Mesendoderm (in vitro differentiated cells): ENCODE results near the gene ARL15.

Experiments used
- DNase-seq: peaks from one replicate; pipeline ENCODE4 v3.0.0; 2013
- H2AK5ac ChIP-seq: 2 replicates; pipeline ENCODE4 v1.6.1; 2013; ENCODE audit warnings: low read length, inconsistent platforms
- H2BK120ac ChIP-seq: 2 replicates; pipeline ENCODE4 v1.6.1; 2013; ENCODE audit warnings: low read depth, mild to moderate bottlenecking, low read length, moderate library complexity, mixed read lengths
- H2BK15ac ChIP-seq: replicated peaks from 2 replicates; pipeline ENCODE4 v1.6.1; 2013; ENCODE audit warnings: low read depth, mild to moderate bottlenecking, moderate library complexity
- H2BK5ac ChIP-seq: 2 replicates; pipeline ENCODE4 v1.6.1; 2013; ENCODE audit warnings: low read length, inconsistent platforms
- H3K18ac ChIP-seq: 2 replicates; pipeline ENCODE4 v1.6.1; 2013; ENCODE audit warnings: mild to moderate bottlenecking, low read length, mixed read lengths
- H3K23ac ChIP-seq: one replicate; pipeline ENCODE4 v1.6.1; 2013; ENCODE audit warnings: low read length
- H3K27ac ChIP-seq: 2 replicates; pipeline ENCODE4 v1.5.1; 2013; ENCODE audit warnings: low read depth, mild to moderate bottlenecking, inconsistent platforms, low read length, moderate library complexity
- H3K27me3 ChIP-seq: 2 replicates; pipeline ENCODE4 v1.6.1; 2013; ENCODE audit warnings: low read length, control low read depth, mild to moderate bottlenecking, inconsistent platforms; ENCODE audit not compliant: insufficient read depth, poor library complexity
- H3K36me3 ChIP-seq: 2 replicates; pipeline ENCODE4 v1.6.1; 2013; ENCODE audit warnings: low read length, inconsistent platforms; ENCODE audit not compliant: control insufficient read depth, insufficient read depth
- H3K4ac ChIP-seq: one replicate; pipeline ENCODE4 v1.6.1; 2013; ENCODE audit warnings: low read depth, mild to moderate bottlenecking, low read length, moderate library complexity
- H3K4me1 ChIP-seq: 2 replicates; pipeline ENCODE4 v1.6.1; 2013; ENCODE audit warnings: low read depth, low read length, inconsistent platforms; ENCODE audit not compliant: control insufficient read depth
- H3K4me2 ChIP-seq: 2 replicates; pipeline ENCODE4 v1.6.1; 2013; ENCODE audit warnings: low read length
- H3K4me3 ChIP-seq: 2 replicates; pipeline ENCODE4 v1.5.1; 2013; ENCODE audit warnings: mild to moderate bottlenecking, low read length
- H3K56ac ChIP-seq: one replicate; pipeline ENCODE4 v1.6.1; 2013; ENCODE audit warnings: low read length
- H3K79me1 ChIP-seq: 2 replicates; pipeline ENCODE4 v1.6.1; 2013; ENCODE audit warnings: low read length, inconsistent platforms
- H3K79me2 ChIP-seq: 2 replicates; pipeline ENCODE4 v1.6.1; 2013; ENCODE audit warnings: mild to moderate bottlenecking, low read length; ENCODE audit not compliant: control insufficient read depth, insufficient read depth
- H3K9ac ChIP-seq: 2 replicates; pipeline ENCODE4 v1.6.1; 2013; ENCODE audit warnings: low read length, inconsistent platforms
- H4K5ac ChIP-seq: one replicate; pipeline ENCODE4 v1.6.1; 2013; ENCODE audit warnings: low read length
- H4K8ac ChIP-seq: one replicate; pipeline ENCODE4 v1.6.1; 2013; ENCODE audit warnings: low read depth, mild to moderate bottlenecking, control low read depth, low read length, moderate library complexity
- WGBS: extraction: QIAGEN DNeasy Blood & Tissue Kit; methylation state at CpG from one replicate; pipeline ENCODE4 v1.1.7; 2013; ENCODE audit warnings: low lambda C conversion rate, missing lambda C conversion rate; ENCODE audit not compliant: insufficient coverage; ENCODE audit errors: extremely low coverage; 5-methylcytosine and 5-hydroxymethylcytosine counted together

The ARL15 gene

GRCh38 chr5:53895091-53895683, 415.2 kb downstream of the ARL15 start:
- Histone ChIP-seq H3K23ac (no peak overlapping the region), H2BK15ac (no peak overlapping the region), H3K9ac (no peak overlapping the region), H3K4me3 (no peak overlapping the region), H3K79me1 (no peaks in the 10 kb centered on the region), H3K18ac (no peak overlapping the region), H4K8ac (no peak overlapping the region), H2BK5ac (no peak overlapping the region), H3K4ac (no peak overlapping the region), H3K27ac (no peak overlapping the region), H3K79me2 (no peaks in the 10 kb centered on the region), H3K36me3 (no peaks in the 10 kb centered on the region), H3K27me3 (no peaks in the 10 kb centered on the region), H3K4me2 (no peak overlapping the region), H2BK120ac (no peak overlapping the region), H4K5ac (no peak overlapping the region), H2AK5ac (no peak overlapping the region), H3K56ac (no peak overlapping the region), H3K4me1 (no peaks in the 10 kb centered on the region)
- no peak for DNase-seq
- WGBS = no CpG with 5 or more reads among the region's 3 CpGs

- Histone ChIP-seq H3K9ac (no peak overlapping the region), H3K36me3 (no peaks in the 10 kb centered on the region), H2BK5ac (no peak overlapping the region), H2BK120ac (no peak overlapping the region), H3K27ac (no peak overlapping the region), H4K8ac (no peak overlapping the region), H2BK15ac (no peak overlapping the region), H3K79me2 (no peaks in the 10 kb centered on the region), H3K18ac (no peak overlapping the region), H3K56ac (no peak overlapping the region), H3K4ac (no peak overlapping the region), H3K23ac (no peak overlapping the region), H3K4me2 (no peak overlapping the region), H3K4me1 (no peaks in the 10 kb centered on the region), H4K5ac (no peak overlapping the region), H3K27me3 (no peaks in the 10 kb centered on the region), H2AK5ac (no peak overlapping the region), H3K79me1 (no peaks in the 10 kb centered on the region), H3K4me3 (no peak overlapping the region)
- no CpG with 5 or more reads among the region's 1 CpG for WGBS
- DNase-seq = no peak
Measured at GRCh38 chr5:53893626-53894025, 416.7 kb downstream of the ARL15 start.

GRCh38 chr5:53892224-53892623, 418.1 kb downstream of the ARL15 start:
- Histone ChIP-seq H2BK120ac (no peak overlapping the region), H3K4ac (no peak overlapping the region), H3K56ac (peak overlapping the region; percentile 27), H3K23ac (no peak overlapping the region), H3K4me2 (no peak overlapping the region), H3K79me1 (no peaks in the 10 kb centered on the region), H3K18ac (no peak overlapping the region), H4K5ac (no peak overlapping the region), H2BK15ac (no peak overlapping the region), H3K79me2 (no peaks in the 10 kb centered on the region), H4K8ac (no peak overlapping the region), H2BK5ac (no peak overlapping the region), H3K4me3 (no peak overlapping the region), H3K9ac (no peak overlapping the region), H3K27me3 (no peaks in the 10 kb centered on the region), H3K36me3 (no peaks in the 10 kb centered on the region), H3K27ac (no peak overlapping the region), H2AK5ac (no peak overlapping the region), H3K4me1 (no peaks in the 10 kb centered on the region)
- no peak for DNase-seq
- no CpG with 5 or more reads among the region's 1 CpG for WGBS

GRCh38 chr5:53891159-53891558, 419.2 kb downstream of the ARL15 start:
- H3K36me3 ChIP-seq = no peaks in the 10 kb centered on the region

GRCh38 chr5:53890490-53890889, 419.9 kb downstream of the ARL15 start:
- H3K27ac ChIP-seq = no peak overlapping the region

More at GRCh38 chr5:53891159-53891558, 419.2 kb downstream of the ARL15 start:
- Histone ChIP-seq H3K4me1 (no peaks in the 10 kb centered on the region), H4K8ac (no peak overlapping the region), H3K18ac (no peak overlapping the region), H3K79me1 (no peaks in the 10 kb centered on the region), H3K27me3 (no peaks in the 10 kb centered on the region), H2AK5ac (no peak overlapping the region), H3K56ac (no peak overlapping the region), H3K4ac (no peak overlapping the region), H3K27ac (no peak overlapping the region), H3K79me2 (no peaks in the 10 kb centered on the region), H3K9ac (no peak overlapping the region), H3K4me2 (no peak overlapping the region), H4K5ac (no peak overlapping the region), H3K4me3 (no peak overlapping the region), H2BK120ac (no peak overlapping the region), H2BK5ac (no peak overlapping the region), H3K23ac (no peak overlapping the region), H2BK15ac (no peak overlapping the region)
- no peak for DNase-seq
- no CpG with 5 or more reads among the region's 4 CpGs for WGBS

GRCh38 chr5:53884844-53885243, 425.5 kb downstream of the ARL15 start:
- no peak overlapping the region for H3K27ac ChIP-seq
- H2AK5ac ChIP-seq = no peak overlapping the region
- no peaks in the 10 kb centered on the region for H3K79me2 ChIP-seq
- H2BK5ac ChIP-seq = no peak overlapping the region
- no peaks in the 10 kb centered on the region for H3K27me3 ChIP-seq
- H3K56ac ChIP-seq = no peak overlapping the region
- no peak for DNase-seq
- H3K36me3 ChIP-seq = no peaks in the 10 kb centered on the region
- no peaks in the 10 kb centered on the region for H3K79me1 ChIP-seq
- no peak overlapping the region for H3K18ac ChIP-seq
- peaks cover 17% of the 10 kb centered on the region for H3K4me1 ChIP-seq
- no peak overlapping the region for H3K9ac ChIP-seq
- H3K23ac ChIP-seq = no peak overlapping the region
- no peak overlapping the region for H2BK15ac ChIP-seq
- no peak overlapping the region for H3K4ac ChIP-seq
- H3K4me2 ChIP-seq = no peak overlapping the region
- no peak overlapping the region for H2BK120ac ChIP-seq
- H4K5ac ChIP-seq = no peak overlapping the region
- H4K8ac ChIP-seq = no peak overlapping the region
- no peak overlapping the region for H3K4me3 ChIP-seq
- no CpG with 5 or more reads among the region's 2 CpGs for WGBS

More at GRCh38 chr5:53890490-53890889, 419.9 kb downstream of the ARL15 start:
- no peak overlapping the region for H3K18ac ChIP-seq
- no peak overlapping the region for H3K4ac ChIP-seq
- no peaks in the 10 kb centered on the region for H3K27me3 ChIP-seq
- no peak for DNase-seq
- H3K56ac ChIP-seq = no peak overlapping the region
- H2AK5ac ChIP-seq = no peak overlapping the region
- H2BK5ac ChIP-seq = no peak overlapping the region
- WGBS = no CpG with 5 or more reads among the region's 7 CpGs
- no peak overlapping the region for H3K4me3 ChIP-seq
- H2BK15ac ChIP-seq = no peak overlapping the region
- no peak overlapping the region for H3K4me2 ChIP-seq
- no peaks in the 10 kb centered on the region for H3K79me2 ChIP-seq
- H4K5ac ChIP-seq = no peak overlapping the region
- H3K4me1 ChIP-seq = no peaks in the 10 kb centered on the region
- no peak overlapping the region for H2BK120ac ChIP-seq
- H3K36me3 ChIP-seq = no peaks in the 10 kb centered on the region
- no peak overlapping the region for H3K23ac ChIP-seq
- H4K8ac ChIP-seq = no peak overlapping the region
- H3K9ac ChIP-seq = no peak overlapping the region
- H3K79me1 ChIP-seq = no peaks in the 10 kb centered on the region
